Measurements from ENCODE around the gene SAYSD1.

SAYSD1 gene

DNA sequence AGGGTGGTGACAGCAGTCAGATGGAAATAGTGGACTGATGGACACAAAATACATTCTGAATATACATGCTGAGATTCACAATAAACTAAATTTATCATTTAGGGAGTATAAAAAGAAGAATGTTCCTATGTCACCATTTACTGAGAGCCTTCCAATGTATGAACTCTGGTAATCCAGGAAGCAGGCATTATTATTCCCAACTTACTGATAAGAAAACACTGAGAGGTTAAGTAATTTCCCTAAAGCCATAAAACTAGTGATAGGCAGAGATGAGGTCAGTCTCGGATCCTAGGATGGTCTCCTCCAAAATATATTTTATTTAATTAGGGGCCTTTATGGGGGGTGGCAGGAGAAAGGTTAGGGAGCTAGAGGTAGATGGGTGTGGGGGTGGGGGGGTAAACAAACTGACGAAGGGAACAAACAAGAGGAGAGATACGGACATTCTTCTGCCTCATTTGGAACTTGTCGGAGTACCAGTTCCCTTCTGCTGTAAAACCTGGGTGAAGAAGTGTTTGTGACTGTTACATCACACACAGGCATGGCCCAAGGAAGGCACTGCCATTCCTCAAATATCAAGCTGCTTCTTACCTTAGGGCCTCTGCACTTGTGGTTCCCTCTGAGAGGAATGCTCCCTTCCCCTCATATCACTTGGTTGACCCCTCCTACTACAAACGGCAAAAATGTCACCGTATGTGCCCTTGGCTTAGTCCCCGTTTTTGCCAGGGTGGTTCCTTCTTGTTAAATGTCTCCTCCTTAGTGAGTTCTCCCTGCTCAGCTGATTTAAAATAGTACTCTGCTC is 6.7 kb downstream of the SAYSD1 start:
- no peak for DNase-seq (ENCODE audit: low read depth, low spot score)

DNA sequence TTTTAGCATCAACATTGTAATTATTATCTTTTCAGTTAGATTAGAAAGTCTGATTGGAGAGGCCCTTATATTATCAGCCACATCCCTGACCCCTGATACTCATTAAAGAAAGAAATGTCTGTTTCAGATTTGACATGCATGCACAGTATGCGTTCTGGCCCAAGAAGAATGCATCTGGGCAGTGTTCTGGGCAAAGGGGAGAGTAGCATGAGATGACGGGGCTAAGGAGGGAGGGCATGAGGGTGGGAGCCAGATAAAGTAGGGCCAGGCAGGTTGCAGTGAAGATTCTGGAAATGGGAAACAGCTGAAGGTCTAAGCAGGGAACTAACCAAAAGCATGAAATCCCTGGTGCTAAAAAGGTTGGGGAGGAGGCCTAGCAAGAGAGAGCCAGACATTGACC is 7.3 kb downstream of the SAYSD1 start:
- DNase-seq (ENCODE audit: low read depth, low spot score), result no peak

DNA sequence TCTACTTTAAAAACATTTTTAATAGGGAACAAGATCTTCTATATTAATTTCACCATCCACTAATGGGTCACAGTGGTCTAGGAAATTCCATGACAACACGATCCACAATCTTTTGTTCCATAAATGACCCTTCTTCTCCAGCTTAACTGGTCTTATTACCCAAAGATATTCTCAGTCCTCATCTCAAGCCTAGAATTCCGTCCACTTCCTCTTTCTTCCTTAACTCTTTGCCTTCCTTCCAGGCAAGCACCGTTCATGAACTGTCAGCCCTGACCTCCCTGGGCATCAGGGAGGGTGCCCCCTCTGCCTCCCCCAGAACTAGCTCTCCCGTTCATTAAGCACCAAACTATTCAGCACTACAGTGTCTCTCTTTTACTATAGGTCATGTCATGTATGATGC is 8.0 kb downstream of the SAYSD1 start:
- DNase-seq (ENCODE audit: low read depth, low spot score), result no peak

- no peak for DNase-seq (ENCODE audit: low read depth, low spot score)
Measured at GRCh38 chr6:39104528-39104927, 10.5 kb downstream of the SAYSD1 start.

GRCh38 chr6:39102821-39103136 is 12.2 kb downstream of the SAYSD1 start:
- no peak for DNase-seq (ENCODE audit: low read depth, low spot score)

DNA sequence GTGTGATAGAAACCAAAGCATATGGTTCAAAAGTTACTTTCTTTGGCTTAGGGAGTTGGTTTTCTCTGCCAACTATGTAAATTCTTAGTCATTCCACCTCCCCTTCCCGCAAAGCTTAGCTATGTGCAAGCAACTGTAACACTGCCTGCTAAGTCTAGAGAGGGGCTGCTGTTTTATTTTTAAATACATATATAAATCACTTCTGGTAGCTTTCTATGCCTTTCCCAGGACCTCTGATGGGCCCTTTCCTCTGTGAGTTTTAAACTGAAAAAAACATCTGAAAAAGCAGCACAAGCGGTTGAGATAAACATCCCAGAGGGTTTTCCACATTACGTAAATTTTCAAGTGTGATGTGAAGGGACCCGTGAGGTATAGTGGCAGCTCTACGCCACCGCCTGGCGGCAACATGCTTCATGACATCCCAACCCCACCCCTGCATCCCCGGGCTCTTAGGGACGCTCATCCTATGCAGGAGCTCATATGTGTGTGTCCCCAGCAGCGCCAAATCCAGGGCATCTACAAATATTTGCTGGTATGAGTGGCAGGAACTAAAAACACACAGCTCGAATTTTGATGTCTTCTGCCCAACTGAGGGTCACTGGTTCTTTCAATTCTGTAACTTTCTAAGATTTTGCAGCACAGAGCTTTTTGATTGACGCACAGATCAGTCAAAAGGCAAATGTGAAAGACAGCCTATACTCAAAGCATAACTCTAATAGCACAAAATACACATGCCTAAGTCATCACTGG is 12.7 kb downstream of the SAYSD1 start:
- DNase-seq (ENCODE audit: low read depth, low spot score), result no peak

DNA sequence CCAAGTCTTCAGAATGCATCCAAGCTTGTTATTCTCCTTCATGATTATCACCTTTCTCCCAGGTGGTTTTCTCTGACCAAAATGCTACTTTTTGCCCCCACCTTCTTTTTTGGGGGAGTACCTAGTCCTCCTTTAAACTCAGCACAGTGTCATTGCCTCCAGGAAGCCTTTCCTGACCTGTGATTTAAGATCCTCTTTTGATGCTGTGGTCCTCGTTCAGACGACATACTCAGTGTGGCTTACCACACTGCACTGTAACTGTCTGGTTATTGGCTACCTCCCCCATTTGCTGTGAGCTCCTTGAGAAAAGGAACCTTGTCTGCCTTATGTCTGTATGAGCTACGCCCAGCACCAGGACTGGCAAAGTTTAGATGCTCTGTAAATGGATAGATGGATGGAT is 14.6 kb downstream of the SAYSD1 start:
- DNase-seq (ENCODE audit: low read depth, low spot score), result no peak

- DNase-seq (ENCODE audit: low read depth, low spot score), result no peak
Measured at GRCh38 chr6:39095578-39095977, 19.4 kb downstream of the SAYSD1 start.

DNA sequence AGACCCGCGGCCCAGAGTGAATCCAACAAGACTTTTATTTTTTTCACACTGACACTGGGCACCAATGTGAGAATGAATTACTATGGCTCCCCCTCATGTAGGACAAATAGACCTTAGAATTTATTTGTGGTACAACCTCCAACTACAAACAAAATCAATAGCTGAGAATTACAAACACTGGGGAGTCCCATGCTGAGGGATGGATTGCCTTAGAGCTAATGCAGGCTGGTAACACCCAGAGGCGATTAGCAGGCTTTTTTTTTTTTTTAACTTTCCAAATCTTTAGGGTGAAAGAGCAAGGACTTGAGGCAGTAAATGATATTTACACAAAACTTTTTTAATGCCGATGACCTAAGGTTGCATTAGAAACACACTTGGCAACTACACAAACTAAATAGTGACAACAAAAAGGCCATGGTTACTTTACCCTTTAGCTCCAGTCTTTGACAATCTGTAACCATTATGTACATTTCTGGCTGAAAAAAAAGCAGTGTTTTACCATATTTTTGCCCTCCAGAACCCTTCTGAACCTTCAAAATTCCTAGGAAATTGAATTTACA is 21.8 kb downstream of the SAYSD1 start:
- DNase-seq (ENCODE audit: low read depth, low spot score), result no peak

DNA sequence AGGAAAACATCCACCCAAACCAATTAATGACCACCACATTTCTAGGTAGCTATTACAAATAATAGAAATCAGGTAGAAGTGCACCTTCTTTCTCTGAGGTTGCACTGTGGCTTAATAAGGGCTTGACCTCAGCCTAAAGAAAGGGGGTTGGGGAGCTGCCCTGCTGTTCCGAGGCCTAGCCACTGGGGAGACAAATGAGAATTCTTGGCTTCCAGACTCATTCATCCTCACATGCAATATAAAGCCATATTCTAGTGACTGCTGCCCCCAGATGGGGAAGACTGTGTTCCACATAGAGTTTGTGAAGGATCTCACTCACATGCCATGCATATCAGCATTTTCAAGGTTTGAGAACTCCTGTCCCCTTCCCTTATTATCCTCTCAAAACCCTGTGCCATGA is 22.9 kb downstream of the SAYSD1 start:
- DNase-seq (ENCODE audit: low read depth, low spot score), result no peak

DNA sequence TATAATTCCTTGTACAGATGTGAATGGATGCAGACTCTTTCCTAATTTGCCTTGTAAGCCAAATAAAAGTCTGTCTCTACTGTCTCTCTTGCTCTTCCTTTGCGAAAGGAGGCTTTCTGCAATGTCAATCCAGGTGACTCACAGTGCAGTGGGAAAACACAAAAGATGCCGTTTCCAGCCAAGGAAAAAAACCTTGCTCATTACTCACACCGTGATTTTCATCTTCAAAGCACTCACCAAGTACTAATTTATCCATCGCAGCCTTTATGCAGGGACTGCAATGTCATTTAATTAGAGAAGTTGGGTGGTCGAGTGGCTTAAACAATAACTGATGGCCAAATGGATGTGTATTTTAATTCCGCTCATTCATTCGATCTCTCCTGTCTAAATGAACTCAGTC is 23.8 kb downstream of the SAYSD1 start:
- DNase-seq (ENCODE audit: low read depth, low spot score), result no peak

DNA sequence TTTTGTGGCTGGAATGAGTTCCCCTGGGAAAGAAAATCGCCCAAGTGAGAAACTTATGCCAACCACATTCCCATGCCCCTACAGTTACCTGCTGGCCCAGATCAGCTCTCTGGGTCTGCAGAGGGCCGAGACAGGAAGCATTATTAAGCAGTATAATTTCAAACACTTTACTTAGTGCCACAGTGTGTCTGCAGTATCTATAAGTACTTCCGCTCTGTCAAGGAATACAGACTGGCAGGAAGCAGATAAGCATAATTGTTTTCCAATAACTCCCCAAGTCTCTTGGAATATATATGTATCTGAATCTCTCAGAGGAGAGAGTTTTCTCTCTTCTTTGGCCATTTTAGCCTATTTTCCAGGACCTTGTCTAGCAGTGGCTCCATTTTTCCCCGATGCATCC is 24.9 kb downstream of the SAYSD1 start:
- no peak for DNase-seq (ENCODE audit: low read depth, low spot score)

GRCh38 chr6:39088331-39088730 is 26.7 kb downstream of the SAYSD1 start:
- peak; percentile 11 for DNase-seq (ENCODE audit: low read depth, low spot score)

GRCh38 chr6:39087197-39087596 is 27.8 kb downstream of the SAYSD1 start:
- DNase-seq (ENCODE audit: low read depth, low spot score), result no peak

GRCh38 chr6:39086711-39087110 is 28.3 kb downstream of the SAYSD1 start:
- no peak for DNase-seq (ENCODE audit: low read depth, low spot score)

DNA sequence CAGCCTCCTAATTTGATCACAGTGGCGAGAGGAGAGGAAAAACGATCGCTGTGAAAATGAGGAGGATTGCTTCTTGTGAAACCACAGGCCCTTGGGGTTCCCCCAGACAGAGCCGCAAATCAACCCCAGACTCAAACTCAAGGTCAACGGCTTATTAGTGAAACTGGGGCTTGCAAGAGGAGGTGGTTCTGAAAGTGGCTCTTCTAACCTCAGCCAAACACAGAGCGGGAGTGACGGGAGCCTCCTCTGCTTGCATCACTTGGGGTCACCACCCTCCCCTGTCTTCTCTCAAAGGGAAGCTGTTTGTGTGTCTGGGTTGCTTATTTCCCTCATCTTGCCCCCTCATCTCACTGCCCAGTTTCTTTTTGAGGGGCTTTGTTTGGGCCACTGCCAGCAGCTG is 28.7 kb downstream of the SAYSD1 start:
- no peak for DNase-seq (ENCODE audit: low read depth, low spot score)

- DNase-seq (ENCODE audit: low read depth, low spot score), result no peak
Measured at GRCh38 chr6:39085129-39085797, 29.7 kb downstream of the SAYSD1 start.

DNA sequence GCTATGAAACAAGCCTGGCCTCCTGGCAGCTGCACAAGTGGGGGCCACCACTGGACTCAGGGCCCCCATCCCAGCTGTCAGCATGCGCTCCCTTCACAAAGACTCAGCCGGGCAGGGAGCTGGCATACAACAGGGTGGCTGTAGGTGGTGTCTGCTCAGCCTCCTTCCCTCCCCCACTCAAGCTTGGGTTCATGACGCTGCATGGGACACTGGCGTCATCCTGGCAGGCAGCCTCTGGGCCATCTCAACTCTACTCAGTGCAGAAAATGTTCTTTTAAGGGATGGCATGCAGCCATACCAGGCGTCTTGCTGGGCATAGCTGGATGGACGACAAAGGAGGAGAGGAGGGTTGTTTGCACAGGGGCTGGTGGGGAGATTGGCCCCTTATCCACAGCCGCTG is 30.5 kb downstream of the SAYSD1 start:
- no peak for DNase-seq (ENCODE audit: low read depth, low spot score)

GRCh38 chr6:39083231-39083634 is 31.8 kb downstream of the SAYSD1 start:
- DNase-seq (ENCODE audit: low read depth, low spot score), result no peak

- DNase-seq (ENCODE audit: low read depth, low spot score), result no peak
Measured at GRCh38 chr6:39082310-39082709, 32.7 kb downstream of the SAYSD1 start.

GRCh38 chr6:39080246-39080875 is 34.6 kb downstream of the SAYSD1 start:
- no peak for DNase-seq (ENCODE audit: low read depth, low spot score)

All from brain pericyte (primary cell).